NCI-H1930 (cell line): ENCODE data around the gene ANXA3.

Experiments
- DNase-seq, 2 experiments: peaks; one replicate each; lab custom pipeline; 2025; lab: John Stamatoyannopoulos, UW

The ANXA3 gene

GRCh38 chr4:78611215-78611558 lies 59.6 kb downstream of the ANXA3 start:
- DNase-seq, result no peak

GRCh38 chr4:78612398-78613178 lies 61.0 kb downstream of the ANXA3 start:
- DNase-seq, result peak in 1 of 2 experiments; percentile 6

DNA sequence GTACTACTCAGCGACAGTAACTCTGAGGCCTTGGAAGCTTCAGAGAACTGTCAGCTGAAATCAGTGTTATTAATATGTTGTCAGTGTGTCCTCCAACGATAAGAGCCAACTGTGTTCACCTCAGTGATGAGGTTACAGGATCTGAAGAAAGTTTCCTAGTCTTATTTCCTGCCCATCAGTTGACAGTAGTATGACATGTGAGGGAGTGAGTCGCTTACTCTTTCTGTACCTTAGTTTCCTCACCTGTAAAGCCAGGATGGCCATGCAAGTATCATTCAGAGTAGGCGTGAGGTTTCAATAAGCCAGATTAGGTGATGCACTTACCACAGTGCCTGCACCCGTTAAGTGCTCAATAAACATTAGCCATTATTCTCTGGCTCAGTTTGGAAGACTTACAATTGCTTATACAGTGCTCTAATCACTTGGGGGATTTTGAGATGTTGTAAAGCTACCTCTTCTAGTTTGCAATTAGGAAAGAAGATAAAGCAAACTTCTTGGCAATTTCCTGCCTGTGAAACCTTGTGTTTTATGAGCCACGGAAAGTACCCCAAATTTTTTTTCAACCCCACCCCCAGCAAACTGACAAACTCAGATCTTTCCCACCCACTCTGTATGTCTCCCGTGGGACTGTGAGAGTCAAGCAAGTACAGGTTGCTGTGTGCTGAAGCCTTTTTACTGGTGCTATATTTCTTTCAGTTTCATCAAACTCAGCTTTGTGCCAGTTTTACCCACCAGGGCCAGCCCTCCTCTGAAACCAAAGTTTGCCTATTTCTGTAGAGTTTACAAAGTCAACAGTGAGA lies 62.2 kb downstream of the ANXA3 start:
- DNase-seq, result no peak

DNA sequence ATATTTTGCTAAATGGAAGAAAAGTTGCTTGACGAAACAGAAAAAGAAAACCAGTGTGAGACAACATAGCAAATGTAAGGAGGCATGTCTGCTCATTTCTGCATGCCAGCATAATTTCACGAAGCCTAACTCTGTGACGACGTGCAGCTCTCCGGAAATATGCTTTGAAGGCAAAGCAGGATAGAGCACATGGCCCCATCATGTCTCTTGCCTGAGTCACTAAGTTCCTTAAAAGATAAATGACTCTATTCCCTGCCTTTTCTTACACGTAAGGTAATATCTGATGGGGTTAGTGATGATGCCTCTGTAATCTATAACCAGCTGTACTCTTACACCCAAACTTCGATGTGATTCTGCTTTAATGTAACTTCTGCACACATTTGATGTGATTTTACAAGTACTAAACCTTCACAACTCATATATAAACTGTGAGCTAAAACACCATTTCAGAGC lies 64.5 kb downstream of the ANXA3 start:
- DNase-seq, result no peak

- no peak for DNase-seq
These were observed 66.9 kb downstream of the ANXA3 start for GRCh38 chr4:78618436-78618835.

DNA sequence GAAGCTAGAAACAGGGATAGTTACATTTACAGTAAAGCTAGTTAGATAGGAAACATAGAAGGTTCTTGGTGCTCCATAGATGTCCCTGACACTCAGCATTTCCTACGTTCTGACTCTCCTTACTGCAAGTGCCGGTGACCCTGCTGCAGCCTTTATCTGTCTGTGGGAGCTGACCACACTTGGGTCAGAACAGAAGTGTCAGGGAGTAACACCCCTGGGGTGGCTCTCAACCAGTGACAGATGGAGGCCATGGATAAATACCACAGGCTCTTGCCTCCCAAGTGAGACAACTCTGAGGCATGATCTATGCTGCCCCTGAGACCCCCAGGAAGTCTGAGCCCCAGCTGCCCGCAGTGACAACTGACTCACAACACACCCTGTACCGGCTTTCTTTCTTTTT lies 69.8 kb downstream of the ANXA3 start:
- DNase-seq, result no peak

DNA sequence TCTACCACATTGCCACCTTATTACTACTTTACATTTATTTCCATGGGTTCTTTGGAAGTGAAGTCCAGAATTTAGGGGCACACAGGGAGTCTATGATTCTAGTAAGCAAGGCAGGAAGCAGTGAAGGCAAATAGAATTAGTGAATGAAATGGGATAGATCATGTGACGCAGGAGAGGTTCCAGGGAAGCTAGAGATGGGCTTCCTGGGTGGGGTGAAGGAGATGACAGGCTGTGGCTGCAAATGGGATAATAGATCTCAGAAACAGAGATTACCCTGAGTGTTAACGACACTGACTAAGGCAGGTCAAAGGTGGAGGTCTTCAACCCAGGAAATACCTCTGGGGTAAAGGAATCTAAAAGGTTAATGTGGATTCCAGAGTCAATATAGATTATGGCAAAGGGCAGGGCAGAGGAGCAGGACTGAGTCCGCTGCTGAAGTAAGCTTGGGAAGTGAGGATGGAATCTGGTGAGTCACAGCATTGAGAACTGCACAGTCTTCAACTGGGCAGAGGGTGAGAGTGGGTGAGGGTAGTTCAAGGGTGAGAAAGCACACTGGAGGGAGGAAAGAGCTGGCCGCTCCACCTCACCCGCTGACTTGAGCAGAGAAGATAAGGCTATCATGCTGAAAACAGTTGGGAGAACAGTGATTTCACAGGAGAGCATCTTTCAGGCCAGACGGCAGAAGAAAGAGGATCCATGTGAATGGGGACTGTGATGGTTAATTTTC lies 70.8 kb downstream of the ANXA3 start:
- no peak for DNase-seq

GRCh38 chr4:78624048-78624447 lies 72.5 kb downstream of the ANXA3 start:
- no peak for DNase-seq

- DNase-seq, result no peak
These were observed 73.5 kb downstream of the ANXA3 start for GRCh38 chr4:78625073-78625472.

DNA sequence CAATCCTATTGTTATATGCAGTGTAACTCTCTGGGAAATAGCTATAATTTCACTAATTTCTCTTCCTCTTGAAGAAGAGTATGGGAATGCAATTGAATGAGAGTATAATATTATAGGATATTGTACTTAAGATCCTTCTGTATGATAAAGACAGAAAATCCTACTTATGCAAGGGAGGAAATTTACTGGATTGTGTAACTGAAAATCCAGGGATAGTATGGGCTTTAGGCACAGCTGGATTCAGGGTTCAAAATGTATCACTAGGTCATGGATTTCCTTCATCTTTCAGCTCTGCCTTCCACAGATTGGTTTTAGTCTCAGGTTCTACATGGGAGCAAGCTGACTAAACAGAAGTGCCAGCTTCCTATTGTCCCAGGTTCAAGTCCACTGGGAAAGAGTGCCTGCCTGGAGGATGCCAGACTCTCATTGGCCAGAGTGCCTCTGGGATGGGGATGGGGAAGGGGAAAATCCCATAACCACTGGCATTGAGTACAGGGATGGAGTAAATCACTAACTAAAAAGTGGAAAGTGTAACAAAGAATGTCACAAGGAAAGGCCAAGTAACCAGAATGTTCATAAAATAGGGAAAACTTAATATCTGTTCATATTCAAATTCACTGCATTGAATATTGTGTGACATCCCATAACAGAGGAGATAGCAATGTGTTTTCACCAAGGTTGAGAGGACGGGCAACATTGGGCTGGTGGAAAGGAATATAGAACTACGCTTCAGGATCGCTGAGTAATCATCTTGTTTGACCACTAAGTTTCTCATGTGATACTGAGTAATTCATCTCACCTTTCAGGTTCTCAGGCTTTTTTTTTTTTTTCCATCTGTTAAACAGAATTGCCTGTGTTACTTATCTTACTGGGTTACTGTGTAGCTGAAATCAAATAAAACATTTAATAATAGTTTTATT lies 75.7 kb downstream of the ANXA3 start:
- DNase-seq, result no peak

DNA sequence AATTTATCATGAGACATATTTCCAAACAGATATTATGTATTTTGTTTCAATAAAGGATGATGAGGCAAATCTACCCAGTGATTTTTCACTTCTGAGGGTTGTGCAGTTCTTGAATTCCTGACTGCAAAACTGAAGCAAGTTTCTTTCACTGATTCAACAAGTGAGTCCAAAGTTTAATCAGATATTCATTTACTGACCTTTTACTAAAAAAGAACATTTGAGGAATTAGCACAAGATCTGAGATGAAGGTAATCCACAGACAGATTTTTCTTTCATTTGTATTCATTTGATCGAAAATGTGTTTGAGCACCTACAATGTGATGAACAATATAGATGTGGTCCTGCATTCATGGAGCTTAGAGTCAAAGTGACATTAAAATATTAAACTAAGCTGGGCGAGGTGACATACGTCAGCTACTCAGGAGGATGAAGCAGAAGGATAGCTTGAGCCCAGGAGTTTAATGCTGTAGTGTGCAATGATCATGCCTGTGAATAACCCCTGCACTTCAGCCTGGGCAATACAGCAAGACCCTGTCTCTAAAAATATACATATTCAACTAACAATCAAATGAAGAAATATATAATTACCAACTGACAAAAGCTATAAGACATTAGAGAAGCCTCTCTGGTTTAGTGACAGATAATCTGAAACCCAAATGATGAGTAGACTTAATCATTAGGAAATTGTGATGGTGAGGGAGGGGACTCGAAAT lies 76.6 kb downstream of the ANXA3 start:
- DNase-seq, result no peak

DNA sequence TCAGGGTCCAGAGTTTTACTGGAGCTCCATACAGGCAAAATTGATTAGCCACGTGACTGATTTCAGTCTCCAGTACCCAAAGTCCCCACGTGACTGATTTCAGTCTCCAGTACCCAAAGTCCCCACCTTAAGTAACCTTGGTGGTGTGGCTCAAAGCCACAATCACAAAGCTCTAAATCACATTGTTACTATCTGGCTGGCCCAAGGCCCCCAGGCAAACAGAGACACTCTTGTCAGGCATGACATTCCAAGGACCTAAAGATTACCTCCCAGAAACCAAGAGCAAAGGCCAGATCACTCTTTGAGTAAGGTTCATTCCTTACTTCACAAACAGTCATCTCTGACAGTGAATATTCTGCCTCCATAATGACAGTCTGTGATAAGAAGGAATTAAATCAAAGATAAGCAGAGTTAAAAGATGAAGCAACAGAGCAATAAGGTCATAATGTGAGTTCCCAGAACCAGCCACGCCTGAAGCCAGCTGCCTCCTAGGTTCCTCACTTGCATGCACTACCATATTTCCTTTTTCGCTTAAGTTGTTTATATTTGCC lies 78.5 kb downstream of the ANXA3 start:
- DNase-seq, result no peak

DNA sequence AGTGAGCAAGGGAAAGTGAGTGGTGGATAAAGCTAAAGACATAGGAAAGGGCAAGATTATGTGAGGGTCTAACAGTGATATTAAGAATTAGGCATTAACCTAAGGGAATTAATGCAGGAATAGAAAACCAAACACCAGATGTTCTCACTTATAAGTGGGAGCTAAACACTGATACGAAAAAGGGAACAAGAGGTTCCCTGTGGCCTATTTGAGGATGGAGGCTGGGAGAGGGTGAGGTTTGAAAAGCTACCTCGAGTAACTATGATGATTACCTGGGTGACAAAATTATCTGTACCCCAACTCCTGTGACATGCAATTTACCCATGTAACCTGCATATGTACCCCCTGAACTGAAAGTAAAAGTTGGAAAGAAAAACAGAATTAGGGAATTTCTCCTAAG lies 79.0 kb downstream of the ANXA3 start:
- DNase-seq, result no peak

DNA sequence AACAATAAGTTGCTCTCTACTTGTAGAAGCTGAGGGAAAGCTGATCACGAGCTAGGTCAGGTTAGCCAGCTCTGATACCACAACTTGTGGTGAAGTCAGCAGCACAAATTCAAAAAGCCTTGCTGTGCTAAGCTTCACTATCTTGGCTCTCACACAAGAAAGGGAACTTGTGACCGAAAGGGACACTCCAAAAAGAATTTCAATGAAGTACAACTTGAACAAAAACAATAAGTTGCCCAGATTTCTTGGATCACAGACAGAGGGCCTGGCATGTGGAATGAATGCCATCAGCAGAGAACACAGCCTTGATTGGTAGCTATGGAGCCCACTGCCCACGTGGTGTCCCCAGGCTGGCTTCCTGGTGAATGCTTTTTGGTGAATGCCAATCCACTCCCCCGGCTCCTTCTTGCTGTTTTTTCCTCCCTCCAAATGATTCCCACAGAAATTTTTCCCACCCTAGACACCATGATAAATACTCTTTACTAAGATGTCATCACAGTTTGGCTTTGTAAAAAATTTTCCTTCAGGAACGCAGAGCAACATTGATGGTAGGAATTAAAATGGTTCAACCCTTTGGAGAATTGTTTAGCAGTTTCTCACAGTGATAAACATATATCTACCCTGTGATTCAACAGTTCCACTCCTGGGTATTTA lies 82.6 kb downstream of the ANXA3 start:
- DNase-seq, result no peak

DNA sequence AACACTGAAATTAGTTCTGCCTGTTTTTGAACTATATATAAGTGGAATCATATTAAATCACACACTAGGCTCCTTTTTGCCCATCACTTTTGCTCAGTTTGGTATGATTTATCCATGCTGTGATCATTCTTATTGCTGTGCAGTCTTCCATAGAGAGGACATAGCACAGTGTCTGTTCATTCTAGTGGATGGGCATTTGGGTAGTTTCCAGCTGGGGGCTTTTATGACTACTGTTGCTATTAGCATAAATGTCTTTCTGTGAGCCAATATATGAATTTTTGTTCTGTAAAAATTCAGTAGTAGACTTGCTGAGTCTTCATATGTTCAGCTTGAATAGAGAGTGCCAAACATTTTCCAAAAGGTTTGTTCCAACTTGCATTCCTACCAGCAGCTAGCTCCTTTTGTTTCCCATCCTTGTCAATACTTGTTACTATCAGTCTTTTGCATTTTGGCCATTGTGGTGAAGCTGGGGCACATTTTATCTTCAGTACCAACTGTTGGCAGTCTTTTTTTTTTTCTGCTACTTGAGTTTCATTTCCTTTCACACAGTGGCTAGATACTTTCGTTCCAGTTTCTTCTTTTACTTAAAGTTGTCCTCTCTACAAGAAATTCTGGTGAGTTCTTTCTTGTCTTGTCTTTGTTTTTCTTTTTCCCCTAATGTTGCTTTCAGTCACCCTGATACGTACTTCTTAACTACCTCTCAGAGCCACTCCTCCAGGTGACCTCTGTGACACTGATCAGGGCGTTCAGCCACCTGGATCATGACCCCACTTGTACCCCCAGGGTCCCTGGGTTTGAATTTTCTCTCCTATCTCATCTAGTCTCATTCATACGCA lies 87.0 kb downstream of the ANXA3 start:
- DNase-seq, result no peak

DNA sequence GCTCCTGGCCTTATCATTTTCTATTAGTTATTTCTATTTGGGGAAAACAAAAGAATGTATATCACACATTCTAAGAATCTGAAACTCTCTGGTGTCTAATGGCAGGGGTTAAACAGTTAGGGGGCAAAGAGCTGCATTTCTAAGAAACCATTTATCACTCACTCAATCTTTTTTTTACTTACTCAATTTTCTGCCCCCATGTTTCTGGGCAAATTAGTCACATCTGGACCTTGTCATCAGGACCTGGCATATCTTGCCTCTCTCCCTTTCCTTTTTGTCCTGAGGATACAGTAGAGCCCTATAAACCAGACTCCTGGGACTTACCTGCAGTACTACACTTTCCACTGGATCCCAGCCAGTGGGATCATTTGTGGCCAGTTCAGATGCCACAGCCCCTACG lies 89.1 kb downstream of the ANXA3 start:
- DNase-seq, result no peak

DNA sequence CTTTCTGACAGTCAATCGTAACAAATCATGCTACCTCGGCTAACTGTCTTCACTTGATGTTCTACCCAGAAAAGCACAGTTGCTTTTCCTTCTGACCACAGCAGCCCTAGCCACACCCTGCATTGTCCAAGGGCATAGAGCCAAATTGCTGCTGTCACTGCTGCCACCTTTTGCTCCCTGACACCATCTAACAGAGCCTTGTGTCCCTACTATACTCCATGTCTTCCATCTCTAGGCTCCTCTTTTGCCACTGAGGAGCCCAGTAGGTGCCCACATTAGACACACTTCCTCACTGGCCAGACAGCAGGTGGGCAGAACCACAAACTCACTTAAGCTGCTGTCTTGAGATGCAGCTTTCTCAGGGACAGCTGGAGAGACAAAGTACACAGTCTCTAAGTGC lies 91.4 kb downstream of the ANXA3 start:
- no peak for DNase-seq

DNA sequence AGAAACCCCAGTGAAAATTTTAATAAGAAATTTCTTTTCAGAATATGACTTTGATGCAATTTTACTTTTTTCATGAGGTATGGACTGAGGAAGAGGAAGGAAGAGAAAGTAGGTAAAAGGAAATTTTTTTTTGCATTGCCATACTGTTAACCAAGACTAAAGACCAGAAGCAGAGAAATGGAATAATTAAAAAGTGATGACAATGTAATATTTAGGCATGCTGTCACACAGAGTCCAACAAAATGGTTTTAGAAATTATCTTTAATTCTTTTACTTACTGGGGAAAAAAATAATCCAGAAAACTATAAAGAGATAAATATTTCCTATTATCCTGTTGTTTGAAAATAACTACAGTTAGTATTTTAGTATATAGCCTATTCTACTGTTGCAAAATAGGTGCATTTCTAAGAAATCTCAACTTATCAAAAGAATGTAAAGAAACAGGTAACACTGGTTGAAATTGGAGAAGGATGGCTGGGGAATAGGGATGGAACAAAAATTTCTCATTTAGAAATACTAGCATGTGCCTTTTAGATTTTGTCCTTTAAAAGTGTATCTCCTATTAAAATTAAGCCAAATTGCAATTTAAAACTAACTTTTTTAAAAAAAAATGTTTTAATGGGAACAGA lies 92.6 kb downstream of the ANXA3 start:
- DNase-seq, result no peak
